ENCODE measurements around the gene TEX10. TPM values are rescaled to one million over a fixed set of nuclear protein-coding genes. Genes with fewer than 3 reads are reported as not detected.
"Not testable (repeated sequence)": the region's sequence is repeated elsewhere in the genome, so short reads cannot be mapped to it uniquely, and the experiment has no call there.

TEX10 gene
- total RNA-seq, 1 experiment from 2014 or later = 15.4 TPM

DNA sequence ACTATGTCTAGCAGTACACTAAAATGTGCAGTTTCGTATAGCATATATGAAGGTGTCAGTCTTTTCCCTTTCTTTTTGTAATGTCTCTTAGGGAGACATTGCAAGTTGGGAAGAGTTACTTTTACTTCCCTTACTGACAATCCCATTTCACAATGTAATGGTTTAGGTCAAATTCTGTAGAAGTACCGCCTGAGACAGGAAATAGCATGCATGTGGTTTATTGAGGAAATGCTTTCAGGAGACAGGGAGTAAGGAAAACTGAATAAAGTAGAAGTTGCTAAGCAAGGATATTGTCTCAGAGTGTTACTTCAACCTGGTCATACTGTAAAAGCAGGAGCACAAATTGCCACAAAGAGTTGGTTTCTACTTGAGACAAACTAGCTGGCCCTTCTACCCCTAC is 42.1 kb upstream of the TEX10 start:
- Histone ChIP-seq H3K36me3 (ENCODE audit: control insufficient read depth, insufficient read depth, low read length) (no peaks in the 10 kb centered on the region), H3K27ac (ENCODE audit: low read length) (no peak overlapping the region), H3K27me3 (ENCODE audit: control insufficient read depth, insufficient read depth, low read length) (no peaks in the 10 kb centered on the region), H3K9me3 (ENCODE audit: control insufficient read depth, insufficient read depth, low read depth, low read length) (no peaks in the 10 kb centered on the region), H3K4me1 (ENCODE audit: control insufficient read depth, insufficient read depth, low read length) (no peaks in the 10 kb centered on the region), H3K4me3 (ENCODE audit: low read depth in 2 of 2, low read length in 2 of 2) (no peak overlapping the region)
- DNase-seq (ENCODE audit: low read depth, low spot score) (no peak), ATAC-seq (no peak)
- intact Hi-C loops (cut with micrococcal nuclease; ENCODE audit: unreplicated experiment) = no loop called here
- BruUV-seq (replicated peaks) = no TSS peak
- ChIA-PET CTCF (no interaction called here), POLR2A (no interaction called here)
- in situ Hi-C loops (cut with HindIII; ENCODE audit: low pct_unique_long_range_greater_than_20kb, low sequenced_read_pairs) = no loop called here
- no peak for TF ChIP-seq TCF7L2 (IDR thresholded peaks at IDR 0.05; ENCODE audit: low read depth, low read length)
- TF ChIP-seq, protein P1, sequence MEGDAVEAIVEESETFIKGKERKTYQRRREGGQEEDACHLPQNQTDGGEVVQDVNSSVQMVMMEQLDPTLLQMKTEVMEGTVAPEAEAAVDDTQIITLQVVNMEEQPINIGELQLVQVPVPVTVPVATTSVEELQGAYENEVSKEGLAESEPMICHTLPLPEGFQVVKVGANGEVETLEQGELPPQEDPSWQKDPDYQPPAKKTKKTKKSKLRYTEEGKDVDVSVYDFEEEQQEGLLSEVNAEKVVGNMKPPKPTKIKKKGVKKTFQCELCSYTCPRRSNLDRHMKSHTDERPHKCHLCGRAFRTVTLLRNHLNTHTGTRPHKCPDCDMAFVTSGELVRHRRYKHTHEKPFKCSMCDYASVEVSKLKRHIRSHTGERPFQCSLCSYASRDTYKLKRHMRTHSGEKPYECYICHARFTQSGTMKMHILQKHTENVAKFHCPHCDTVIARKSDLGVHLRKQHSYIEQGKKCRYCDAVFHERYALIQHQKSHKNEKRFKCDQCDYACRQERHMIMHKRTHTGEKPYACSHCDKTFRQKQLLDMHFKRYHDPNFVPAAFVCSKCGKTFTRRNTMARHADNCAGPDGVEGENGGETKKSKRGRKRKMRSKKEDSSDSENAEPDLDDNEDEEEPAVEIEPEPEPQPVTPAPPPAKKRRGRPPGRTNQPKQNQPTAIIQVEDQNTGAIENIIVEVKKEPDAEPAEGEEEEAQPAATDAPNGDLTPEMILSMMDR (IDR thresholded peaks at IDR 0.05) = no peak
- TF ChIP-seq, protein P2, sequence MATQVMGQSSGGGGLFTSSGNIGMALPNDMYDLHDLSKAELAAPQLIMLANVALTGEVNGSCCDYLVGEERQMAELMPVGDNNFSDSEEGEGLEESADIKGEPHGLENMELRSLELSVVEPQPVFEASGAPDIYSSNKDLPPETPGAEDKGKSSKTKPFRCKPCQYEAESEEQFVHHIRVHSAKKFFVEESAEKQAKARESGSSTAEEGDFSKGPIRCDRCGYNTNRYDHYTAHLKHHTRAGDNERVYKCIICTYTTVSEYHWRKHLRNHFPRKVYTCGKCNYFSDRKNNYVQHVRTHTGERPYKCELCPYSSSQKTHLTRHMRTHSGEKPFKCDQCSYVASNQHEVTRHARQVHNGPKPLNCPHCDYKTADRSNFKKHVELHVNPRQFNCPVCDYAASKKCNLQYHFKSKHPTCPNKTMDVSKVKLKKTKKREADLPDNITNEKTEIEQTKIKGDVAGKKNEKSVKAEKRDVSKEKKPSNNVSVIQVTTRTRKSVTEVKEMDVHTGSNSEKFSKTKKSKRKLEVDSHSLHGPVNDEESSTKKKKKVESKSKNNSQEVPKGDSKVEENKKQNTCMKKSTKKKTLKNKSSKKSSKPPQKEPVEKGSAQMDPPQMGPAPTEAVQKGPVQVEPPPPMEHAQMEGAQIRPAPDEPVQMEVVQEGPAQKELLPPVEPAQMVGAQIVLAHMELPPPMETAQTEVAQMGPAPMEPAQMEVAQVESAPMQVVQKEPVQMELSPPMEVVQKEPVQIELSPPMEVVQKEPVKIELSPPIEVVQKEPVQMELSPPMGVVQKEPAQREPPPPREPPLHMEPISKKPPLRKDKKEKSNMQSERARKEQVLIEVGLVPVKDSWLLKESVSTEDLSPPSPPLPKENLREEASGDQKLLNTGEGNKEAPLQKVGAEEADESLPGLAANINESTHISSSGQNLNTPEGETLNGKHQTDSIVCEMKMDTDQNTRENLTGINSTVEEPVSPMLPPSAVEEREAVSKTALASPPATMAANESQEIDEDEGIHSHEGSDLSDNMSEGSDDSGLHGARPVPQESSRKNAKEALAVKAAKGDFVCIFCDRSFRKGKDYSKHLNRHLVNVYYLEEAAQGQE (IDR thresholded peaks at IDR 0.05; ENCODE audit: insufficient read depth in 1 of 2, low read depth in 2 of 2, low read length in 1 of 2) = no peak
- TF ChIP-seq SIN3A (IDR thresholded peaks at IDR 0.05; ENCODE audit: borderline replicate concordance, insufficient read depth, low read depth, low read length) = no peak
- TF ChIP-seq POLR2AphosphoS5 (IDR thresholded peaks at IDR 0.05; ENCODE audit: low read depth, low read length) = no peak

DNA sequence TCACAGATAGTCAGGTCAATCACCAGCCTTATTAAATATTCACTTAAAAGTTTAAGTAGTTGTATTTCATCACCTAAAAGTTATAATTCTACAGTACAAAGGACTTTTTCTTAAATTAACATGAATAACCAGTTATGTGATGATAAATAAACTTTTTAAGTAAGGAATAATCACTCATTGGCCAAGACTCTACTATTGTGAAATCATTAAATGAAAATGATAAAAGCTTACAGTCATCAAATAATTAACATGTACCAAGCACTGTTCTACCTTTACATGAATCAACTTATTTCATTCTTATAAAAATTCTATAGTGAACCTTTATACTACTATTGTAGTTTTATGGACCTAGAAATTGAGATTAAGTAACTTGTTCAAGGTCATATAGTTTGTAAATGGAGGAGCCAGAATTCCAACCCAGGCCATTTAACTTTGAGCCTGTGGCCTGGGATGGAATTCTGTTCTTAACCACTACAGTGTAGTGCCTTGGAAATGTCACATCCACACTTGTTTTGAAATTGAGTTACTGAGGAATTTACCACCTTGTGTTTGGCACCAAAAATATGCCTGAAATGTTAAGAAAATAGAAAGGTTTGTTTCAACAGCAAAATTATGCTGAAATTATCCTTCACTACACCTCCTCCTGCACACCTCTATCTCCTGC is 41.4 kb upstream of the TEX10 start:
- Histone ChIP-seq H3K4me3 (ENCODE audit: low read depth in 2 of 2, low read length in 2 of 2) (no peak overlapping the region), H3K27me3 (ENCODE audit: control insufficient read depth, insufficient read depth, low read length) (no peaks in the 10 kb centered on the region), H3K27ac (ENCODE audit: low read length) (no peak overlapping the region), H3K9me3 (ENCODE audit: control insufficient read depth, insufficient read depth, low read depth, low read length) (no peaks in the 10 kb centered on the region), H3K4me1 (ENCODE audit: control insufficient read depth, insufficient read depth, low read length) (no peaks in the 10 kb centered on the region), H3K36me3 (ENCODE audit: control insufficient read depth, insufficient read depth, low read length) (no peaks in the 10 kb centered on the region)
- ChIA-PET POLR2A (no interaction called here), CTCF (no interaction called here)
- in situ Hi-C loops (cut with HindIII; ENCODE audit: low pct_unique_long_range_greater_than_20kb, low sequenced_read_pairs) = no loop called here
- DNase-seq (ENCODE audit: low read depth, low spot score) (no peak), ATAC-seq (no peak)
- TF ChIP-seq SIN3A (IDR thresholded peaks at IDR 0.05; ENCODE audit: borderline replicate concordance, insufficient read depth, low read depth, low read length) (no peak), TCF7L2 (IDR thresholded peaks at IDR 0.05; ENCODE audit: low read depth, low read length) (no peak), POLR2AphosphoS5 (IDR thresholded peaks at IDR 0.05; ENCODE audit: low read depth, low read length) (no peak)
- TF ChIP-seq, protein P2 (IDR thresholded peaks at IDR 0.05; ENCODE audit: insufficient read depth in 1 of 2, low read depth in 2 of 2, low read length in 1 of 2) = no peak
- TF ChIP-seq, protein P1 (IDR thresholded peaks at IDR 0.05) = no peak
- BruUV-seq (replicated peaks) = no TSS peak
- intact Hi-C loops (cut with micrococcal nuclease; ENCODE audit: unreplicated experiment) = no loop called here

DNA sequence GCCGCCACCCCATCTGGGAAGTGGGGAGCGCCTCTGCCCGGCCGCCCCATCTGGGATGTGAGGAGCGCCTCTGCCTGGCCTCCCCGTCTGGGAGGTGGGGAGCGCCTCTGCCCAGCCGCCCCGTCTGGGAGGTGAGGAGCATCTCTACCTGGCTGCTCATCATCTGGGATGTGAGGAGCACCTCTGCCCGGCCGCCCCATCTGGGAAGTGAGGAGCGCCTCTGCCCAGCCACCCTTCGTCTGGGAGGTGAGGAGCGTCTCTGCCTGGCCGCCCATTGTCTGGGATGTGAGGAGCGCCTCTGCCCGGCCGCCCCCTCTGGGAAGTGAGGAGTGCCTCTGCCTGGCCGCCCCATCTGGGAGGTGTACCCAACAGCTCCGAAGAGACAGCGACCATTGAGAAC is 40.2 kb upstream of the TEX10 start:
- H3K36me3 ChIP-seq (ENCODE audit: control insufficient read depth, insufficient read depth, low read length); in situ Hi-C loops (cut with HindIII; ENCODE audit: low pct_unique_long_range_greater_than_20kb, low sequenced_read_pairs); H3K27me3 ChIP-seq (ENCODE audit: control insufficient read depth, insufficient read depth, low read length); POLR2A ChIA-PET; CTCF ChIA-PET; H3K27ac ChIP-seq (ENCODE audit: low read length); intact Hi-C loops (cut with micrococcal nuclease; ENCODE audit: unreplicated experiment); H3K4me1 ChIP-seq (ENCODE audit: control insufficient read depth, insufficient read depth, low read length); H3K4me3 ChIP-seq (ENCODE audit: low read depth in 2 of 2, low read length in 2 of 2); ATAC-seq; BruUV-seq (replicated peaks); DNase-seq (ENCODE audit: low read depth, low spot score); H3K9me3 ChIP-seq (ENCODE audit: control insufficient read depth, insufficient read depth, low read depth, low read length): not testable (repeated sequence)

All from Panc1 (cell line).